NCI-H2171 (cell line): Measurements from ENCODE around the gene GLS2.

Experiments
- DNase-seq: peaks from one replicate; lab custom pipeline; 2025; lab: John Stamatoyannopoulos, UW

GLS2 gene

DNA sequence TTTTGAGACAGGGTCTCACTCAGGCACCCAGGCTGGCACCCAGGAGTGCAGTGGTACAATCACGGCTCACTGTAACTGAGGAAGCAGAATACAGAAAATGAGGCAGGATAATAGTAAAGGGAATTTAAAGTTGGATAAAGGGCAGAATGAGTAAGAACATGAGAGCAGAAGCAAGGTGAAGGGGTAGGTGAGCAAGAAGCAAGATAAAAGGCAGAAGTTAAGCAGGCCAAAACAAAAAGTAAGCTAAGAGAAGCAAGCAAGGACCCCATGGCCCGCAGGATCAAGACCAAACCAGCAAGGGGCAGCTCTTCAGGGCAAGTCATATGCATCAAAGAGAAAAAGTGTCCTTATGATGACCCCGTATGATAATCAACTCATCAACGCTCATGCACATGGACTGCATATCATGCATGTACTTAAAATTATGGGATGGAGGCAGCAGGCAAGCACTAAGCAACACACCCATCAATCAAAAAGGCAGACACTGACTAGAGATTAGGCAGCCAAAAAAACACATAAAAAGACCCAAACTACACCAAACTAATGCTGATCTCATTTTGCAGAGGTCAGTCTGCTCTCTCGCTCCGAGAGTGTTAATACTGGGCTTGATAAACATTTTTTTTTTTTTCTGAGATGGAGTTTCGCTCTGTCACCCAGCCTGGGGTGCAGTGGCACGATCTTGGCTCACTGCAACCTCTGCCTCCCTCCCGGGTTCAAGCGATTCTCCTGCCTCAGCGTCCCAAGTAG lies 50.4 kb downstream of the GLS2 start:
- no peak for DNase-seq

DNA sequence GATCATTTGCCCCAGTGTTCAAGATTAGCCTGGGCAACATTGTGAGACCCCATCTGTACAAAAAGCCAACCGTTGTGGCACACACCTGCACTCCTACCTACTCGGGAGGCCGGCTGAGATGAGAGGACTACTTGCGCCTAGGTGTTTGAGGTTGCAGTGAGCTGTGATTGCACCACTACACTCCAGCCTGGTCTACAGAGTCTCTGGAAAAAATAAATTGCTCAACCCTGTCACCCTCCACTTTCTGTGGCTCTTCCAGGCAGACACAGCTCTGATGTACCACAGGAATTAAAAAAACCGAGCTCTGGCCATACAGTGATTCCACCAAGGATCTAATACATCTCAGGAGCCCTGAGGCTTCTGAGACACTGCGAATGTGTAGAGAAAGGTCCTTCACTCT lies 53.1 kb downstream of the GLS2 start:
- DNase-seq = no peak

DNA sequence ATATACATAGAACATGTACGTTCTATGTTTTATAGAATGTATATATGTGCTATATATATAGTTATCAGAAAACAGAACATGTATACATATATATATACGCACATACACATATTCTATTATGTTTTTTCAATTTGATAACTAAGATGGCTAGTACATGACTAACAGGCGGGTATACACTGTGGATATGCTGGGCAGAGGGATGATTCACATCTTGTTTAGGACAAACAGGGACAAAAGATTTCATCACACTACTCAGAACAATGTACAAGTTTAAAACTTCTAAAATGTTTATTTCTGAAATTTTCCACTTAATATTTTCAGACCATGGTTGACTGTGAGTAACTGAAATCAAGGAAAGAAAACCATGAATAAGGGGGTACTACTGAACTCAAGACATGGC lies 56.1 kb downstream of the GLS2 start:
- DNase-seq = no peak

DNA sequence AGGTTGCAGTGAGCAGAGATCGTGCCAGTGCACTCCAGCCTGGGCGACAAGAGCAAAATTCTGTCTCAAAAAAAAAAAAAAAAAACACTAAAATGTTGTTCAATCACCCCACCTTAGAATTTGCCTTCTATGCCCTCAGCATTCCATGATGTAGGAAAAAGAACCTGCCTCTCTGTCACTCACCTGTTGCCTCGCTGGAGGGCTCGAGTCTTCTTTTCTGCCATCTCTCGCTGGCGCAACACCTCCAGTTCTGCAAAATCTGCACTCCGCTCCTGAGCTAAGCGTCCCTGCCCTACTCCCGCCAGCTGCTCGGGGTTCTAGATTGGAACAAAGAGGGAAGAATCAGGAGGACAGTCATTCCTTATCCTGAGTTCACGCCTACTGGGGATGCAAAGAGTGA lies 56.7 kb downstream of the GLS2 start:
- no peak for DNase-seq

DNA sequence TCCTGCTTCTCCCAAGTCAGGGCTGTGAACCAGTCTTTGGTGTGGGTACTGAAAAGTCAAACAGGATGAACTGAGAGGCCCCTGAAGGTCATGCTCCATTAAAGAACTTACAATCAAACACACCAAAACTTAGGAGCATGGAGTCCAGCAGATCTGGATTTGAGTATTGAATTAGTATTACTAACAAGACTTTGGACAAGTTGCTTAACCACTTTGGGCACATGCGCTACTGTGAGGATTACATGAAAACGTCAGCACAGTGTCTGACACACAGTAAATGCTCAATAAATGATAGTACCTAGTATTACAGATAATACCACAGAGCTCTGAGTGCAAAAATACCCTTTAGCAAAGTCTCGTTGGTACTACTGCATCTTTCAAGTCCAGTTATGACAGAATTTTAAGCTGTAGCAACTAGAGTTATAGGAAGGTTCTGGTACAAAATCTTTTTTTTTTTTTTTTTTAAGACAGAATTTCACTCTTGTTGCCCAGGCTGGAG lies 62.0 kb downstream of the GLS2 start:
- no peak for DNase-seq

DNA sequence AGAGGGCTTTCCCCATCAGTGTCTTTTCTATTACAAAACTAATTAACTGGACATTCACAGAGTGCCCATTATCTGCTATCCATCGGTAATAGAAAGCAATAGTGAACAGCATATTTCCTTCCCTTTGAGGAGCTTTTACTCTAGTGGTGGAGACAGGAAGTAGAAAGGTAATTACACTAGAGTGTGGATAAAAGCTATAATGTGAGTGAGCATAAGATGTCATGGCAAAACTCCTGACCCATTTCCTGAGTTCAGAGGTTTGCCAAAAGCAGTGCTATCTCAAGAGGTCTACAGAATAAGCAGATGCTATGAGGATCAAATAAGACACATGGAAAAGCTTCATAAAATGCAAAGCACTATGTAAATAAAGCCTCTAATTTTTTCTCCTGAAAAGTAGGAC lies 62.8 kb downstream of the GLS2 start:
- no peak for DNase-seq
